Fibroblast of skin of left biceps (primary cell): Measurements from ENCODE around the gene PROCA1.

Experiments
- DNase-seq, 2 experiments: peaks; one replicate each; pipeline ENCODE4 v3.0.0-alpha.2; 2013; ENCODE audit warnings: low read depth in 2 of 2

PROCA1 gene, protein sequence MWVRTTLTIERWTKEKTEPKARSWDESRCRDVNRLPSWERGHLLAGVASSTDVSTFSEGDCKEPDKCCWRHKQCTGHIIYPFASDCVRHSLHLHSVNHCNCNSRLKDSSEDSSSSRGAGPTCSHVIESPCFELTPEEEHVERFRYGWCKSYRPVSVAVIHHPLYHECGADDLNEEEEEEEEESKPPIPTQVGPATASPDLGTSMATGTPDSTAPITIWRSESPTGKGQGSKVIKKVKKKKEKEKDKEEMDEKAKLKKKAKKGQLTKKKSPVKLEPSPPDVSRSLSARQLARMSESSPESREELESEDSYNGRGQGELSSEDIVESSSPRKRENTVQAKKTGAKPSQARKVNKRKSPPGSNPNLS

DNA sequence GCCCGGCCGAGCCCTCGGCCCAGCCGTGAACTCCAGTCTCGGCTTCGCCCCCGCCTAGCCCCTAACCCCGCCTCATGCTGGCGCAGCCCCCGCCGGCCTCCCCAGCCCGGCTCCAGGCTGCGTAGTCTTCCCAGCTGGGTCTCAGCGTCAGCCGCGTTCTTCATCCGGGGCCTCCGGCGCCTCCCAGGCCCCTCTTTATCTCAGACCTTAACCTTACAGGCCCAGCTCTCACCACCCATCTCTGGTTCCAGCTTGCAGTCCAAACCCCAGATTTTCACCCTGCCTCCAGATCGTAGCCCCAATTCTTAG lies at the start of gene PROCA1:
Gene PROCA1, minus strand, starts transcription at position 166 of the 309 bp plus-strand sequence. CDS start 228 bp downstream, outside the sequence.
- no peak for DNase-seq

DNA sequence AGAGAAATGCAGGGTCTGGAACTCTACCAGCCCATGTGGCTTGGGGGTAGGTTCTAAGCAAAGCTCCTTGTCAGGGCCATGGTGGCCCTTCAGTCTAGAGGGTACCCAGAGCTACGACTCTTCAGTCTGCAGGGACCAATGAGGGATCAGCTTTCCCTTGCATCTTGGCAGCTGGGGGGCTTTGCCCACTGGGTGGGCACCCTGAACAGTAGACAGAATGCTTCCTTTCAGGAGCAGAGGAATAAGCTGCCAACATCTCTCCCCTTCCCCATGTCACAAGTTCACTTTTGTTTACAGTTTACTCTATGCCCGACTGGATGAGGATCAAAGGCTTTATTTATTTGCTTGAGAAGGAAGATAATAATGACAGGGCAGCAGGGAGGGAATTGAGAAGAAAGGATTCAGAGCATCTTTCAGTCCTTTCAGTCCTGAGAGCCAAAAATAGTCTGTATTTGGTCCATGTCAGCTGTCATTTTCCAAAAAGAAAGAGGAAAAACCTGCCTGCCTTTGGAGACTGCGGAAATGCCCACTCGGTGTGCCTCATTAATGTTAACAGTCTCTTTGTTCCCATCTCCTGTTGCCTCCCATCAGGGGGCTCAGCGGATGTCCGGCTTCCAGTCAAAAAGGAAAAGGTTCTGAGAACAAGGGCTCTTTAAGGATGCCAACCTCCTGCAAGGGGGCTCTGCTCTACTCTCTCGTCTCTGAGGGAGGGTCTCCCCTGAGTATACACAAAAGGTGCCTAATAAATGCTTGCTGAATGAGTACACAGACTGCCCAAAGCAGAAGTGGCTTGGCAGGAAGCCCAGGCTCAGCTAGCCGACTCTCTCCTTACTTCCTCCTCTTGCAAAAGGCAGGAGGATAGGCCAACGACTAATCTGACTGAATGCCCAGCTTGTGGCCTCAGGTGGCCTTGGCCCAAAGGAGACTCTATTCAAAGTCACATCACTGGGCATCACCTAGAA lies 49.2 kb upstream of the PROCA1 start:
- no peak for DNase-seq

DNA sequence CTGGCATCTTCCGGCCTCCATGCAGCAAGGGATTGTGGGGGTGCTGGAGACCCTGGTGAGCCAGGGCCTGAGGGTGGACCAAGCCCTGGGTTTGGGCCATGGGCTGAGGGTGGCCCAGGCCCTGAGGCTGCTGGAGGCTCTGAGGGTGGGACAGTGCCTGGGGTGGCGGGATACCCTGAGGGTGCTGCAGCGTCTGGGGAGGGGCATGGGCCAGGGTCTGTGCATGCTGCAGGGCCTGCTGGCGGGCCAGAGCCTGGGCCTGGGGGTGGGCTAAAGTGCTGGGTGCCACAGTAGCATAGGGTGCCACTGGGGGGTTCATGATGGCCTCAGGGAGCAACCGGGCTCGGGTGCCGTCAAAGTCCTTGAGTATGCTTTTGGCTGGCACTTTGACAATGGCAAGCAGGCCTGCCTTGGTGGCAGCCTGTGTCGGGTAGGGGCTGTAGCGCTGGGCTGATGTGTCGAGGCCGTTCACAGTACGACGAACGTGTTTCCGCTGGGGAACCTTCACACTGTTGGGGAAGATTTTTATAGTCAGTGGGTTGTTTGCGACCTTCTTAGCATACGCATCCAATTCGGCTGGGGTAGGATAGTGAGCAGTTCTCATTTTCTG lies 47.7 kb upstream of the PROCA1 start:
- DNase-seq, result no peak

DNA sequence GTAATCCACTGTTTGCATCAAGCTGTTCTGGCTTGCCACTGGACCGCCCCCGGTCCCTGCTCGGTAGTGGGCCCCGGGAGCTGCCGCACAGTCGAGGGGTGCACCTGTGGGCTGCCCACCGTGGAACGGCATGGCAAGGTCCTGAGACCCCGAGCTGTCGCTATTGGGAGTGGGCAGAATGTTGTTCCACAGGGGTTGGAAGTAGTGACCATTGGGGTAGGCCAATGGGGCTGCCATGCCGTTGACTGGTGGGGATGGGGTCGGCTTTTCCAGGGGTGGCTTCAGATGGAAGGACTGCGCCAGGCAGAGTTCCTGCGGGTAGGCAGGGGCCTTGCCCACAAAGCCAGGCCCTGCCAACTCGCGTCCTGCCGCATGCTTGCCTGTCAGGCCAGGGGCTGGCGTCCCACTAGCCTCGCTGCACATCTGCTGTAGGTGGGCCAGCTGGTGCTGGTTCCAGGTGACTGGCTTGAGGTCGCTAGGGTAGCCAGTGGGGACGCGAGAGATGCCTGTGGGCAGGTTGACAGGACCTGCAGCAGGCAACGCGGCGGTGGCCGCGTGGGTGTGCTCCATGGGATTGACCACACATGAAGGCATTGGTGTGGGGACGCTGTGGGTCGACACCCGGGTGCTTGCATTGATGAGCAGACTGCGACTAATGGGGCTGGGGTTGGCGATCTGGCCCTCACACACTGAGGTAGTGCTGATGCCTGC lies 46.9 kb upstream of the PROCA1 start:
- DNase-seq, result no peak

DNA sequence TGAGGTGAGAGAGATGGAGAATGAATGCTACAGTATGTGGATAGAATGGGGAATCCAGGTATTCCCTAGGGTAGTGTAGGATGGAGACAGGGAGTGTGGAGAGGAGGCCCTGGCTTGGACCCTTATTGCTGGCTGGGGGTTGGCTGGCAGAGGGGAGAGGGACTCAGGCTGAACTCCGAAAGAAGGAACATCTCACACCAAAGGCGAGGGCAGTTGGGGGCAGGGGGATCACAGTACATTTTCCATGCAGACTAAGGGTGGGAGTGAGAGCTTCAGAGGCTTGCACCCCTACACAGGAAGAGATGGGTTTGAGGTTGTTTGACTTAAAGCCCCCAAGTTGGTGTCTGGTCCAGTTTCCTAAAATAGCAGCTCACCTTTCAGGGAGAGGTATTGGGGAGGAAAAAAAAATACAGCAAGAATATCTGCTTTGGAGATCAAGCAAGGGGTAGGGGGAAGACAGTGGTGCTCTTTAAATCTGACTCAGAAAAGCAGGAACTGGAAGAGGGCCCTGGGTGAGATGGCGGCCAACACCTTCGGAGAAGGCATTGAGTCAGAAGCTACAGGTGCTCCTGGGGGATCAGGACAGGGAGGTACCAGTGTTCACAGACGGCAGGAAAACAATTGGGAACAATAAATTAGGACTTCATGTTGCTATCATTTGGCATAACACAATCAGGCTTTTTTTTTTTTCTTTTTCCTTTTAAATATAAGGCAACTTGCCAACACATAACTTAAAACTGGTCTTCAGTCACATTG lies 44.5 kb upstream of the PROCA1 start:
- no peak for DNase-seq

DNA sequence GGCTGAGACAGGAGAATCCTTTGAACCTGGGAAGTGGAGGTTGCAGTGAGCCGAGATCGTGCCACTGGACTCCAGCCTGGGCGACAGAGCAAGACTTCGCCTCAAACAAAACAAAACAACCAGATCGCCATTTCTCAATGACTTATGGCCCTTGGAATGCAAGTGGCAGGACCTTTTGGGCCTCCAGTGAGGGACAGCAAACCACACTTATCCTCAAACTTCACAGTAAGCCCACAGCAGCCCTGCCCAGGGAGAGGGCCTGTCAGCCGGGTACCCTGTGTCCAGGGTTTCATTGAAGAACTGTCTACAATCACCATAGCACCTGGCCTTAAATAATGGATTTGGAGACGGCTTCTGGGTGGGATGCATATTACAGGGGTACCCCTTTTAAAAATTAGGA lies 43.8 kb upstream of the PROCA1 start:
- no peak for DNase-seq

DNA sequence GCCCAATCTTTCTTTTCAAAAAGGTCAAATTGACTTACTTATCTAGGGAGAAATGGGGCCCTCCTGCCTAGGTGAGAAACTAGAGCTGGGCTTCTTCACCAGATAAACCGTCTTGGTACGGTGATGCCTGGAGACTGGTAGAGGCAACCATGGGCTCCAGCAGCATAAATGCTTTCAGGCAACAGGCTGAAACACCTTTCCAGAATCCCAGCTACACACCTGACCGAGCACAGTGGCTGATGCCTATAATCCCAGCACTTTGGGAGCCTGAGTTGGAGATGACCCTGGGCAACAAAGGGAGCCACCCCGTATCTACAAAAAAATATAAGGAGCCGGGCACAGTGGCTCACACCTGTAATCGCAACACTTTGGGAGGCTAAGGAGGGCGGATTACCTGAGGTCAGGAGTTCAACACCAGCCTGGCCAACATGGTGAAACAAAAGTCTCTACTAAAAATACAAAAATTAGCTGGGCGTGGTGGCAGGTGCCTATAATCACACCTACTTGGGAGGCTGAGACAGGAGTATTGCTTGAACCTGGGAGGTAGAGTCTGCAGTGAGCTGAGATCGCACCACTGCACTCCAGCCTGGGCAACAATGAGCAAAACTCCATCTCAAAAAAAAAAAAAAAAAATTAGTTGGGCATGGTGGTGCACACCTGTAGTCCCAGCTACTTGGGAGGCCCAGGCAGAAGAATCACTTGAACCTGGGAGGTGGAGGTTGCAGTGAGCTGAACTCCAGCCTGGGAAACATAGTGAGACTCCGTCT lies 40.1 kb upstream of the PROCA1 start:
- DNase-seq, result no peak

DNA sequence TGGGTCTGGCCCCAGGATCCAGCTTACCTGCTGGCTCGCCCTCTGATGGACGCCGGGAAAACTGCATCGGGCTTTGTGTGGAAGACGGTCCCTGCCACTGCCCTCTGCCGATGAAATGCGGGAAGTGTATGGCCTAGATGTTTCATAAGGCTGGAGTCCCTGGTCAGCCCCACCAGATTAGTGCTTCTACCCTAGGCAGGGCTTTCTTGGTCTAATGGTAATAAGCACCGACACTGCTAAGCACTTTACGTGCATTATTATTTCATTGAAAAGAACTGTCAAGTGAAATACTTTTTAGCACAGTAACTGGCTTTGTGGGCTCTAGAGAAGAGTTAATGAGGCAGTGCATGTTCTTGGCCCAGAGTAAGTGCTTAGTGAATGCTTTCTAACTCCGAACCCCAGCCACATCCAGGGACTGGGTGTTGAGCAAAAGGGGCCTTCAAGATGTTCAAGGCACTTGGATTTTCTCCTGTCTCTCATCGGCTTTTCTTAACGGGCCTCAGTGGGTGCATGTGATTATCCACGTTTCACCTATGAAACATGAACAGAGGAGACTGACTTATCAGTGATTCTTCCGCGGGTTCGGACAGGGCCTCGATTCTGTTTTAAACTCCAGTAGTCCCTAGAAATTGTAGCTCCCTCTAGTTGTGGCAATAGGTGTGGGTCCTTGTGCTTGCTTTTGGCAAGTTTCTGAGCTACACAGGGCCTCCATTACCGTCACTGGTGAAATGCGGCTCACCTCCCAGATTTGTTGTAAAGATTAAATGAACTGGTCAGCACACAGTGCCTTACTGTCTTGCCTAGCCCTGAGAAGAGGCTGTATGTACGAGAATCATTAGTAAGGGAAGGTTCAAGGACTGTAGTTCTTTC lies 38.7 kb upstream of the PROCA1 start:
- DNase-seq, result peak; percentile 65 to 68

DNA sequence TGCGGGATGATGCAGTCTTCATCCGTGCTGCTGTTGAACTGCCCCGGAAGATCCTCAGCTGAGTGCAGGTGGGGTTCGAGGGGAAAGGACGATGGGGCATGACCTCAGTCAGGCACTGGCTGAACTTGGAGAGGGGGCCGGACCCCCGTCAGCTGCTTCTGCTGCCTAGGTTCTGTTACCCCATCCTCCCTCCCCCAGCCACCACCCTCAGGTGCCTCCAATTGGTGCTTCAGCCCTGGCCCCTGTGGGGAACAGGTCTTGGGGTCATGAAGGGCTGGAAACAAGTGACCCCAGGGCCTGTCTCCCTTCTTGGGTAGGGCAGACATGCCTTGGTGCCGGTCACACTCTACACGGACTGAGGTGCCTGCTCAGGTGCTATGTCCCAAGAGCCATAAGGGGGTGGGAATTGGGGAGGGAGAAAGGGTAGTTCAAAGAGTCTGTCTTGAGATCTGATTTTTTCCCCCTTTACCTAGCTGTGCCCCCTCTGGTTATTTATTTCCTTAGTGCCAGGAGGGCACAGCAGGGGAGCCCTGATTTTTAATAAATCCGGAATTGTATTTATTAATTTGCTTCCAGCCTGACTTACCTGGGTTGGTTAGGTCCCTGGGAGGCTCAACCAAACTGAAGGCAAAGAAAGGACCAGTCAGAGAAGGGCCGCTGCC lies 38.0 kb upstream of the PROCA1 start:
- DNase-seq, result no peak

DNA sequence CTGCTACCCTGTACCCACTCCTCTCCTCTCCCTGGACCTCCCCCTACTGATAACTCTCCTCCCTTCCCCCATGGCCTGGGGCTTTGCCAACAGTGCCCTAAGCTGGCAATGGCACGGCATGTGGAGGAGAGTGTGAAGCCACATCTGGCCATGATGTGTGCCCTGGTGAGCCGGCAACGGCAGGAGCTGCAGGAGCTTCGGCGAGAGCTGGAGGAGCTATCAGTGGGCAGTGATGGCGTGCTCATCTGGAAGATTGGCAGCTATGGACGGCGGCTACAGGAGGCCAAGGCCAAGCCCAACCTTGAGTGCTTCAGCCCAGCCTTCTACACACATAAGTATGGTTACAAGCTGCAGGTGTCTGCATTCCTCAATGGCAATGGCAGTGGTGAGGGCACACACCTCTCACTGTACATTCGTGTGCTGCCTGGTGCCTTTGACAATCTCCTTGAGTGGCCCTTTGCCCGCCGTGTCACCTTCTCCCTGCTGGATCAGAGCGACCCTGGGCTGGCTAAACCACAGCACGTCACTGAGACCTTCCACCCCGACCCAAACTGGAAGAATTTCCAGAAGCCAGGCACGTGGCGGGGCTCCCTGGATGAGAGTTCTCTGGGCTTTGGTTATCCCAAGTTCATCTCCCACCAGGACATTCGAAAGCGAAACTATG lies 37.3 kb upstream of the PROCA1 start:
- no peak for DNase-seq

DNA sequence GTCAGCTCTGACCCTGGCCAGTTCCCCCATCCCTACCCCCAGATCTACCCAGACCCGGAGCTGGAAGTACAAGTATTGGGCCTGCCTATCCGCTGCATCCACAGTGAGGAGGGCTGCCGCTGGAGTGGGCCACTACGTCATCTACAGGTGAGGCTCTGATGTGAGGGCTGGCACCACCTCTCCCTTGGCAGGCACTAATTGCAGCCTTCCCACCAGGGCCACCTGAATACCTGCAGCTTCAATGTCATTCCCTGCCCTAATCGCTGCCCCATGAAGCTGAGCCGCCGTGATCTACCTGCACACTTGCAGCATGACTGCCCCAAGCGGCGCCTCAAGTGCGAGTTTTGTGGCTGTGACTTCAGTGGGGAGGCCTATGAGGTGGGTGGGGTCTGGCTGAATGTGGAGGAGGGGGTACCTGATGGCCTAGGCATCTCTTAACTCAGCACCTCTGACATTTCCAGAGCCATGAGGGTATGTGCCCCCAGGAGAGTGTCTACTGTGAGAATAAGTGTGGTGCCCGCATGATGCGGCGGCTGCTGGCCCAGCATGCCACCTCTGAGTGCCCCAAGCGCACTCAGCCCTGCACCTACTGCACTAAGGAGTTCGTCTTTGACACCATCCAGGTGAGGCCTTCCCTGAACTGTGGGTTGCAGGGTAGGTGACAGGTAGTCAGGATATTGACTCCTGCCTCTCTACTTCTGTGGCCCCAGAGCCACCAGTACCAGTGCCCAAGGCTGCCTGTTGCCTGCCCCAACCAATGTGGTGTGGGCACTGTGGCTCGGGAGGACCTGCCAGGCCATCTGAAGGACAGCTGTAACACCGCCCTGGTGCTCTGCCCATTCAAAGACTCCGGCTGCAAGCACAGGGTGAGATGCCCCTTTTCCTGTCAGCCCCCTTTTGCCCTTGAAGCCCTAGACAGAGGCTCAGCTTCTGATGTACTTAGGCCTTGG lies 36.4 kb upstream of the PROCA1 start:
- no peak for DNase-seq

DNA sequence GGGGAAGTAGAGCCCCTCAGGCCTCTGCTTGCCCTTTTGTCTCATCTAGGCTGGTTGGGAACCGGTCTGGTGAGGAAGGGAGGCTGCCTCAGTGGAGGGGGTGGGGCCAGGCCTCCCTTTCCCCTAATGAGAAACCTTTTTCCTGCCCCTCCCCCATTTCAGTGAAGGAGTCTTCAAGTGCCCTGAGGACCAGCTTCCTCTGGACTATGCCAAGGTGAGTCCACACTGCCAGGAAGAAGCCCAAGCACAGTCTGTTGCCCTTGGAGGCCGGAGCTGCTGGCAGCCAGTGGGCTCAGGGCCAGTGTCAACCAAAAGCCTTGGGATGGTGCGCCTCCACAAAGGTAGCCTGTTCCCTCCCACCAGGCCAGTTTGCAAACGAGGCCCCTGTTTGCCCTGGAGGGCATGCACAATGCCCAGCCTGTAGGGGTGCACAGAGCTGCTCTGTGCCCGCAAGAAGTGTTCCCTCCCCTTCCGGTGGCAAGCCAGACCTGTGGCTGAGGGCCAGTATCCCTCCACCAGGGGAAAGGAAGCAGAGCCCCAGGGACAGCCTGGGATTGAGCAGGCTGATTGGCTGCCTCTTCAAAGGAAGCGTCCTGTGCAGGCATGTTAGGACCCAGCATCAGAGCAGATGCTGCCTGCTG lies 35.5 kb upstream of the PROCA1 start:
- no peak for DNase-seq

DNA sequence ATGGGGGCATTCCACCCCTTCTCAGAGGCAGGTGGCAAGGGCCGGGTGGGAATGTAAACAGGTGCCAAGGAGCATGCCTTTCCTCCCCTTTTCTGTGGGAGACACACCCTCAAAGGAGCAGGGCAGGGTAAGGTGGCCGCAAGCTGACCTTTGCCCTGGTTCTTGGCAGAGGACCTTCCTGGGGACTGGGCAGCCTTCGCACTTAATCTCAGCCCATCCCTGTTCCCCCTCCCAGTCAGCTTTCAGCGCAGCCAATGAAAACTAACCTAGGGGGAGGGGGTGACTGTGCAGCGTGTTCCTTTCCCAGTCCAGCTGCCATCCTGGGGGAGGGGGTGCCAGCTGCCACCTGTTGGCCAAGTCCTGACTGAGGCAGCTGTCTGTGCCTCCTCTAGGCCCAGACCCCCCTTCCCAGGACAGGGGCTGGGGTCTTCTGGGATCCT lies 34.9 kb upstream of the PROCA1 start:
- no peak for DNase-seq

DNA sequence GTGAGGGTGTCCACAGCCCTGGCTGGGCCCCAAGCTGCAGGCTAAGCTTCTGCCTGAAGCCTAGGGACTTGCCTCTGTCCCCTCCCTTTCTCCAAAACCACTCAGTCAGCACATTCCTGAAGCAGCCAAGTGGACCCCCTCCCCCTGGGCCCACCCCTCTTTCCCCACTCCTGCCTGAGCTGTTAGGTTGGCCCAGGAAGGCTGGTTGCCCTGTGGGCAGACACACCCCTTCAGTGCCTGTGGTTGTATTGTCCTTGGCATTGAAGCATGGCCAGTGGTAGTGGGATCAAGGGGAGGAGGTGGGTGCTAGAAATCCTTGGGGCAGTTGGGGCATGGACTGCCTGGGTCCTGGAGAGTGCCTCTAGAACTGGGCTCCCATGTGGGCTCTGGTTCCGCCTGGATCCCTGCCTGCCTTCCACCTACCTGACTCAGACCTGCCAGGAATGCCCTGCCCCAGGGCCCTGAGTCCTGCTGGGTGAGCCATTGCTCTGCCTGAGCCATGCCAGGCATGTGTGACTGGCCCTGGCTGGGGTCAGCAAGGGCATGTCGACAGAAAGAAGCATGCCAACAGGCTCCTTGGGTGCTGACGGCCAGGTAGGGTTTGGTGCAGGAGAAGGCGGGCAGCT lies 34.2 kb upstream of the PROCA1 start:
- no peak for DNase-seq

DNA sequence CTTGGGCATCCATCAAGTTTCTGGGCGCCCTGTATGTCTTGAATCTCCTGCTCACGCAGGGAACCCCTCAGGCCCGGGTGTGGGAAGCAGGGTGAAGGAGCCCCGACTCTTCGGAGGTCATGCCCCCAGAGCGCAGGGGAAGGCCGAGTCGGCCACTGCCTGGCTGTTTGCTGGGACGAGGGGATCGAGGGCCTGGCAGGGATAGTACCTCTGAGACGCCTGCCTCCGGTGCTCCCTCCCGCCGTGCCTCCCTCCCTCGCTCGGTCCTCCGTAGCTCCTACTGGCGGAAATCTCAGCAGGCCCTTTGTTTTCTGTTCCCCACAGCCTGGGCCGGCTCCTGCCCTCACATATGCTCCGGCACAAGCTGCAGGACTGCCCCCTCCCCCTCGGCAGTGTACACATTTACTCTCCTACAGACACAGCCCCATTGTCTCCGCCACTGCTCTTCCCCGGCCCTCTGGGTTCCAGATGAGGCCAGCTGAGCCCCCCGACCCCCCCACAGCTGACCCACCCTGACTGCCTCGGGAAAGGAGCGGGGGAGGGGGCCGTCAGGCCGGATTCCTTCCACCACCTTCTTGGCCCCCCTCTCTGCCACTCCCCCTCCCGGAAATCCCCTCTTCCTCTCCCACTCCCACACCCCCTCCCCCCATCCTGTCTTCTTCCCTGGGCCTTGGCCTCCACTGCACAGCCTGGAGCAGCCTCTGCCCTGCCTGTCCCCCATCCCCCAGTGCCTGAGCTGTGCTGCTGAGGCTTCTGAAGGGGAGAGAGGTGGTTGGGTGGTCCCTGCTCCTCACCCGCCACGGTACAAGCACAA lies 33.5 kb upstream of the PROCA1 start:
- no peak for DNase-seq
